Measurements from ENCODE around the gene MMD.
"Not testable (repeated sequence)": the region's sequence is repeated elsewhere in the genome, so short reads cannot be mapped to it uniquely, and the experiment has no call there.

Gene MMD

DNA sequence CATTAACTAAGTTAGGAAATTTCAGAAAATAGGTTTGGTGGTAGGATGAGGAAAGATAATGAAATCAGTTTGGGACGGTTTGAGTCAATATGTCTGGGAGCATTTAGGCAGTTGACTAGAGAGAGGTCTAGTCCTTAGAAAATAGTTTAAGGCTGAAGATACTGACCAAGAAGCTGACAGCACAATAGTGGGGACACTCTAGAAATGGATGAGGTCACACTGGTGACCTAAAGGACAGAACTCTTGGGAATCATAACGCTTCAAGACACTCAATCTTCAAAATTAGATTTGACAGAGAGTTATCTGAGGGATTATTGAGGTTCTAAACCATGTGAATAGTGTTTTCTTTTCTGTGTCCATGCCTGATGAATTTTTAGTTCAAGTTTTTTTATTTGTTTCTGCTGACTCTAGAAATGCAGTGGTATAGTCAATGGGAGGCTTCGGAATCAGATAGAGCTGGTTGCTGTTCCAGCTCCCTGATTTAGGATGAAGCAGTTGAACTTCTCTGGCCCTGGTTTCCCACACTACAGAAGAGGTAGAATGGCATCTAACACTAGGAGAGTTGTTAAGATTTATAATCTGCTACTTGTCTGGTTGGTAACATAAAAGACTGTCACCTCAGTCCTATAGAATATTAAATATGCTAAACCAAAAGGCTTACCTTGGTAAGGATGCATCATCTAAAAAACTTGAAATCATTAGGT is 29.7 kb downstream of the MMD start:
- DNase-seq (ENCODE audit: low spot score) = no peak

DNA sequence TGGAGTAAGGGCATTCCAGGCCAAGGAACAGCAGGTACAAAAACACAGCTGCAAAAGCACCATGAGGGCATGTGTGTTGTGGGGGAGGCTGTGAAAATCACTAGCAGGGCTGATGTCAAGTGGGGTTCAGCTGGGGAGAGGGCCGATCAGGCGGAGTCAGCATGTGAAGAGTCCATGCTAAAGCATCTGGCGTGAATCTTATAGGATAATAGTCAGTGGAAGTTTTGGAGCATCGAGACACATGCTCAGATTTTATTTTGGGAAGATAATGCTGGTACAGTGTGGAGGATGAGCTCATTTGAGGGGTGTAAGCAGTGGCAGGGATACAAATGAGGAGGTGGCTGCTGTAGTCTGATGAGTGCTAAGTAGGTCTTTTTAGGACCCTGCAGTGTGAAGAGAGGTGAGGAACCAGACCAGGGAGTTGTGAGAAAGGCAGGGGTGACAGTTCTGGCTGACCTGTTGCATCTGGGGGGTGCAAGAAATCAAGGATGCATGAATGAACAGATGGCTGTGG is 30.3 kb downstream of the MMD start:
- DNase-seq (ENCODE audit: low spot score) = peak; percentile 51

DNA sequence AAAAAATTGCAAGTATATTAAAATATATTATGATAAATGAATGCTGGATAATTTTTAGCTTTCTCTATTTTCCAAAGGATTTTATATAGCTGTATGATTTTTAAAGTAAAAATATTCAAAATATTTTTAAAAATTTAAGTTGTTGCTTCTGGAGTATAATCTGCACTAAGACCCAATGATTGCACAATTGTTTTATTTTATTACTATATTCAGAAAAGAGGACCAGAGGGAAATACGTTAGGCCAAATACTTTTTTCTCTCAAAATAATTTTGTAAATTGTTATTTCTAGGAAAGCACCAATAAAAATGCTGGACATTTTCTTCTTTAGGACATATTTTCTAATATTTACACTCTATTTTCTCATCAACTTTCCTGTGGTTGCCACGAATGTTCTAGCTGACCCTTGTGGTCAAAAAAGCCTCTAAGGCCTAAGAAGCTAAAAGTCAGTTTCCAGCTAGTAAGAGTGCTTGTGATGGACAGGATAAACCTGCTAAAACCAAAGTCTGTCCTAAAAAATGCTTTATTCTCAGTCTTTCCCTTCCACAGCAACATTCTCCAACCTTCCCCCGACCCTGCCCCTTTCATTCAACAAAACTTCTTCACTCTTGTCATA is 31.2 kb downstream of the MMD start:
- no peak for DNase-seq (ENCODE audit: low spot score)

GRCh38 chr17:55389715-55390114 is 31.9 kb downstream of the MMD start:
- DNase-seq (ENCODE audit: low spot score) = not testable (repeated sequence)

DNA sequence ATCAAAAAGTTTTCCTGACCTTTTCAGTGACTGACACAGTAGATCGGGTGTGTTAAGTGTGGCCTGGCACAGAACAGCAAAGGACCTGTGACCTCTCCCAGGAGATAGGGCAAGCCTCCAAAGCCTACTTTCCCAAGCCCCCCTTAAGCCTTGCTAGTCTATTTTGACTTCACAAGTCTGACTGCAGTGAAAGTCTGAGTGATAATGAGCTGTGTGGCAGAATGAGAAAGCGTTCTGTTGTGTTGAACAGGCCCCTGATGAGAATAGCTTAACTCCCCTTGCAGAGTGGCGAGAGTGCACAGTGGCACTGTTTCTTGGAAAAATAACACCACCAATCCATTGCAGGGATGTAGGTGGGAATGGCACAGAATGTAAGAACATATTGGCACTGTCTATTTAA is 32.8 kb downstream of the MMD start:
- DNase-seq (ENCODE audit: low spot score) = peak; percentile 20

DNA sequence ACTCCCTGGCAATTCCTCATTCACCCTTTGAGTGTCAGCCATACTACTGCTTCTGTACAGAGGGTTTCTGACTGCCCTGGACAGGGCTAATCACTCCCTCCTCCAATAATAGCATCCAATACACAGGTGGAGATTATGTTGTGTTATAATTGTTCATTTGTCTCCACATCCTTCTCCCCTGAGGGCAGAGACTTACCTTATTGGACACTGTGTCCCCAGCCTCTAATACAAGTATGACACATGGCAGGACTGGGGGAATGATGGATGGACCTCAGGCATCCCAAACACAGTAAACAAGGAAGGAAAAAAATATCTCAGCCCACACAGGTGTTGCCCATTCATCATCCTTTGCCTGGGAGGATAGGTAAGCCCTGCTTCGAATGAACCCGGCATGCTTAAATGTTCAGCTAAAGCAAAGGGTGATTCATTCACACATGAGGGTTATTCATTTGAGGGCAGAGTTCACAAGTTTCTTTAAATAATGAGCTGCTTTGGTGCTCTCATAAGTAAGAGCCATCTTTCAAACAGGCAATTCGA is 34.8 kb downstream of the MMD start:
- DNase-seq (ENCODE audit: low spot score) = no peak

GRCh38 chr17:55384643-55385232 is 36.9 kb downstream of the MMD start:
- no peak for DNase-seq (ENCODE audit: low spot score)

DNA sequence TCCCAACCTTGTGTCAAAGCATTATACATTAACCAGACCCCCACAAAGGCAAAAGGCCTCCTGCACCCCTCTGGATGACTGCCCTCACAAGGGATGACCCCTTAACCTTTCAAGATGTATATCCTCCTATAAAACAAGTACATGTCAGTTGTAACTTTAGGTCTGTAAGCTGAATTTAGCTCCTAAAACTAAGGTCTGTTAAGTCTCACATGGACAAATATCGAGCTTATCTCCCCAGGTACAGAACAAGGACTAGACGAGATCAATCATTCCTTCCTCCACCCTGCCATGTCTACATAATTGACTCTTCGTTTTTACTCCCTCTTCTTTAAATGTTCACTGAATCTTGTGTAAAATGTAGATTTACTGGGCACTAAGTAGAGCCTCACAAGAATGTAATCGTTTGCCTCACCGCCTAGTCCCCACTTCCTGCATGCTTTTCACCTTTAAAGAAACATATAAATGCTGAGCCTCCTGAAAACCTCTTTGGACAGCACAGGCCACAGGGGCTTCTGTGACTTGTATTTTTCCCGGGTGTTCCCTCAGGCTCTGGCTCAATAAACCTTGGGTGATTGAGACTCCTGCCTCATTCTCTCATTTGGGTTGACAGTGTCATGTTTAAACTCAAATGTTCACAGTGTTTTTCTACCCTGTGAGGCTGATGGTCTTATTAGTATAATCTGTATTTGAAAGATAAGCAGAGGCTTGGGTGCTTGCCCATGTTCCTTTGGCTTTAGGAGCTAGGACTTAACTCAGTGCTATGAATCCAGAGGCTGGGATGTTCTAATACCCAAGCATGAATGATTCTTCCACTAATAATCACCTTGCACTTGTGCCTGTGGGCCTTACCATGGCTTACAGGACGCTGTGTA is 37.6 kb downstream of the MMD start:
- DNase-seq (ENCODE audit: low spot score) = no peak

DNA sequence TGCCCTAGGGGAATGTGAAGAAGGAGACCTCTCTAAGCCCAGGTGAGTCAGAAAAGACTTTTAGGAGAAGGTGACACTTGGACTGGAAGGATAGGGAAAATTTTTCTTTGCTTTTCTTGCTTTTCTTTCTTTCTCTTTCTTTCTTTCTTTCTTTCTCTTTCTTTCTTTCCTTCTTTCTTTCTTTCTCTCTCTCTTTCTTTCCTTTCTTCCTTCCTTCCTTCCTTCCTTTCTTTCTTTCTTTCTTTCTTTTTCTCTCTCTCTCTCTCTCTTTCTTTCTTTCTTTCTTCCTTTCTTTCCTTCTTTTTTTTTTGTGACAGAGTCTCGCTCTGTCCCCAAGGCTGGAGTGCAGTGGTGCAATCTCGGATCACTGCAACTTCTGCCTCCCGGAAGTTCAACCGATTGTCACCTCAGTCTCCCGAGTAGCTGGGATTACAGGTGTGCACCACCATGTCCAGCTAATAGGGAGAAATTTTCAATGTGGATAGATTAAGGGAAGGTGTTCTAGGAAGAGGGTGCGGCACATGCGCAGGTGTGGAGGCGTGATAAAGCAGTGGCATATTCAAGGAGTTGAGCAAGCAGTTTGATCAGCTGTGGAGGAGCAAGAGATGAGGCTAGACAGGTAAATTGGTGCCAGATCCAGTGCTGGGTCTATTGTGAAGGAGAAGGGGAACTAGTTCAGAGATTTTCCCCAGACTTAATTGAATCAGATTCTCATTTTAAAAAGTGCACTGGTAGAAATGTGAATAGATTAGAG is 40.4 kb downstream of the MMD start:
- DNase-seq (ENCODE audit: low spot score) = no peak

DNA sequence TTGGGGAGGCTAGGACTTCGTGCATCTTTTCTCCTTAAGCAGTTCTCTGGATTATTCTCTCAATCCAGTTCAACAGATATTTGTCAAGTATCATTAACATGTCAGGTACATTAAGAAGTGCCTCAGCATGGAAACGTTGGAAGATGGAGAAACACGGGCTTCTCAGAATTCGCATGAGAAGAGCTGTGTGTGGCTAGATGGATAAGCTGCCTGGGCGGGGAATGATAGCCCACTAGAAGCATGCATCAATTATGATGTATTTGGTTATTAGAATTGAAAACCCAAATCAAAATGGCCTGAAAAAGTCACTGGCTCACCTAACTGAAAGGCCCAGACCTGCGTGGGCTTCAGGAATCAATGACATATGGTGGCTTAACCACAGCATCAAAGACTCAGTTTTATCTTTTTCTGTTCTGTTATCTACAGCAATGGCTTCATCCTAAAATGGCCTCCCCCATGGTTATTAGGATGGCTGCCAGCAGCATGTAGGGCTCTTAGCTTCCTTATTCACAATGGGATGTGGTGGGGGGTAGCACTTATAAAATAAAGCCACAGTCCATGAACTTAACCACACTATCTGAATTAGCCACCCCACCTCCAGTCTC is 43.9 kb downstream of the MMD start:
- DNase-seq (ENCODE audit: low spot score) = no peak

GRCh38 chr17:55368706-55369105 is 52.9 kb downstream of the MMD start:
- DNase-seq (ENCODE audit: low spot score) = no peak

GRCh38 chr17:55366020-55366481 is 55.6 kb downstream of the MMD start:
- DNase-seq (ENCODE audit: low spot score) = peak; percentile 20

- DNase-seq (ENCODE audit: low spot score) = no peak
Observed at GRCh38 chr17:55363033-55363432, 58.6 kb downstream of the MMD start.

DNA sequence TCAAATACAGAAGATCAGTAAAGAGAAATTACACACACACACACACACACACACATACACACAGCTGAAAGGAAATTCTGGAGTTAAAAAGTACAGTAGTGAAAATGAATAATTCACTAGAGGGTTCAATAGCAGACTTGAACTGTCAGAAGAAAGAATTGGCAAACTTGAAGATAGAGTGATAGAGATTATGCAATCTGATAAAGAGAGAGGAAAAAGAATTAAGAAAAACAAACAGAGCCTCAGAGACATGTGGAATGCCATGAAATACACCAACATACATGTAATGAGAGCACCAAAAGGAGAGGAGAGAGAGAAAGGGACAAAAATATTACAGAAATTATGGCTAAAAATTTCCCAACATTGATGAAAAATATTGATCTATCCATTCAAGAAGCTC is 60.7 kb downstream of the MMD start:
- no peak for DNase-seq (ENCODE audit: low spot score)

DNA sequence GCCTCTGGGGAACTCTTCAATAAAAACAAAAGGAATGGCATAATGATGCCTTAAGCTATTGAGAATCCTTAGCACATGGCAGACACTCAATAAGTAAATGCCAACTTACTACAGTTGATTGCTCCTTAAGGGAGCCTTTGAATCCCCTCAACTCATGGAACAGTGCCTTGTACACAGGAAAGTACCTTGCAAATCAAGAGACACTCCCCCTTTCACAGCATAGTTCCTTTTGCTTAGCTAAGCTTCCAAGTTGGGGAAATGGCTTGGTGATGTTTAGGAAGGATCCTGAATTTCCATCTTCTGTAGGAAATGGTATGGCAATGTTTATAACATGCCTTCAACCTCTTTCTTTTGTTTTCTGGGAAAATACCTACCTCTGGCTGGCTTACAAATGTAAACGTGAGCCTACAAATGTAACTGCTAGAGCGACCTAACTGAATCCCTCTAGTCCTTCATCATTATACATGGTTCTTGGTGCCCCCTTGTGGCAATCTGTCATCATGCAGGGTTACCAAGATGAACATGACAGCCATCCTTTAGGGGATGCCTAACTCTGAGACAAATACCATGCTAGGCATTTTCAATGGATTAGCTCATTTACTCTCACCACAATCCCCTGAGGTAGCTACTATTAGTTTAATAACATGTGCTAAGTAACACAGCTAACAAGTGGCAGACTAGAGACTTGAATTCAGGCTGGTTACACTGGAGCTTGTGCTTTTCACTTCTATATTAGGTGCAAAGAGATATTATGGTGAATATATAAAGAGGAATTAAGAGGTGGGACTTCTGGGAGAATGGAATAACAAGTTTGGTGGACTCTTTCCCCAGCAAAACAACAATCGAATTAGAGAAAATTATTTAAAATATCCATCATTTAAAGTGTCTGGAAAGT is 65.0 kb downstream of the MMD start:
- peak; percentile 70 for DNase-seq (ENCODE audit: low spot score)

DNA sequence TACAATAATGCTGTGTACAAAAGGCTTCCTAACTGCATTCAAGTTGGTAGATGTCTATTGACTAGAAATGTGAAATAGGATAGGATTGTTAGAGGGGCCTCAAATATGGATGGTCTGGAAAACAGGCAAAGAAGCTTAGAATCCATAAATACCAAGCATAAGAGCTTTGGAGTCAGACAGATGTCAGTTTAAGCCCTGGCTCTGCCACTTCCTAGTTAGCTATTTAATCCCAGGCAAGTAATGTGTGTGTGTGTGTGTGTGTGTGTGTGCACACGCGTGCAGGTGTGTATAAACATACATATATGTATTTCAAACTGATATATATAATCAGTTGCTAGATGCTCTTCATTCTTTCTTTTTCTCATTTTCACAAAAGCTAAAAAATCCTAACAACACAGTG is 66.7 kb downstream of the MMD start:
- no peak for DNase-seq (ENCODE audit: low spot score)

DNA sequence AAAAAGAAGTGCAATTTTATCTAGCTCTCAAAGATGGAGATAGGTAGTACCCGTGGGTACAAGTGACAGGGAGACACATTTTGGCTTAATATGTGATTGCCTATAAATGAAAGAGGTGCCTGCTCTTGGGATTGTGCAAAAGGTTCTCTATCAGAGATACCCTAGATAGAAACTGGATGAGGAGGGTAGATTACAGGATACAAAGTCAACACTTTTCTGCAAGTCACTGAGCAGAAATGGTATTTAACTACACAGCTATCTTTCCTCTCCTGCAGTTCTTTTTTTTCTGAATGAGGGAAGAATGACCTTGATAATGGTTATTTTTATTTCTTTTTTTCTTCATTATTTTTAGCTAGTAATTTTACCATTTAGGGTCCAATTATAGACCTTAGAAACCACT is 67.6 kb downstream of the MMD start:
- DNase-seq (ENCODE audit: low spot score) = no peak

DNA sequence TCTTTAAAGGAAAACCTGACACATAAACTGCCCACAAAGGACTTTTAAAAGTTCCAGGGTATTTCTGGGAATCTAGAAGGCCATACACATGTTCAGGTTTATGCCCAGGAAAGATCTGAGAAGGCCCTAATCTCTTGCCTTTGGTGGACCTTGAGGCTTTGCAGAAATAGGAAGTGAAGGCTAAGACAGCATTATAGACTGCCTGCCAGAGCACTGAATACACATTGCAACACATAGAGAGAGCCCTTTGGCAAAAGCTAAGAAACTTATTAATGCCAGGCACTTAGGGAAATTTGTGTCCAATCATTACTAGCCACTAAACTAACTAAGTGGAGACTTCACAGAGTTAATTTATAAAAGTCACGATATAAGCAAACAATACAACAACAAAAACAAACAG is 70.4 kb downstream of the MMD start:
- no peak for DNase-seq (ENCODE audit: low spot score)

- DNase-seq (ENCODE audit: low spot score) = no peak
Observed at GRCh38 chr17:55350825-55351205, 70.8 kb downstream of the MMD start.

Data from putamen (tissue), 1 donor.